HepG2 (cell line): ENCODE data around the gene ACSS1. TPM values are rescaled to one million over a fixed set of nuclear protein-coding genes. Genes with fewer than 3 reads are reported as not detected.

ENCODE experiments used
- ATF4 ChIP-seq, 2 experiments: fragments of 450-650 bp in 1 of 2; sonication (generic) in 1 of 2; formaldehyde crosslinking; IDR thresholded peaks; 2 replicates each; pipeline versions ENCODE4 v1.5.0 to v1.8.0; 2020 to 2022; ENCODE audit warnings: mild to moderate bottlenecking in 1 of 2, missing genetic modification reagents in 1 of 2
- DRAP1 ChIP-seq: IDR thresholded peaks from 2 replicates; pipeline ENCODE4 v1.6.1; 2016; ENCODE audit warnings: missing genetic modification reagents, missing compliant biosample characterization
- ELK4 ChIP-seq: sonication (generic); formaldehyde crosslinking; IDR thresholded peaks from 2 replicates; pipeline ENCODE4 v1.9.0; 2021; ENCODE audit warnings: missing genetic modification reagents, borderline replicate concordance
- KLF16 ChIP-seq, 2 experiments: sonication (generic) in 1 of 2; formaldehyde crosslinking in 1 of 2; IDR thresholded peaks; 2 replicates each; pipeline versions ENCODE4 v1.6.1 to v1.8.0; 2016 to 2023; ENCODE audit warnings: missing genetic modification reagents in 2 of 2, missing compliant biosample characterization in 1 of 2
- MXD1 ChIP-seq: sonication (generic); formaldehyde crosslinking; IDR thresholded peaks from 2 replicates; pipeline ENCODE4 v1.4.0; 2020; ENCODE audit warnings: mild to moderate bottlenecking, missing genetic modification reagents
- NONO ChIP-seq, 2 experiments: fragments of 450-650 bp in 1 of 2; sonication (generic) in 1 of 2; formaldehyde crosslinking in 1 of 2; IDR thresholded peaks in 1 of 2; conservative IDR thresholded peaks in 1 of 2; 2 replicates each; pipeline versions ENCODE4 v1.6.1 to v1.8.0; 2017 to 2022; ENCODE audit warnings: mild to moderate bottlenecking in 1 of 2, missing genetic modification reagents in 1 of 2, moderate library complexity in 1 of 2
- PHF8 ChIP-seq: sonication (generic); formaldehyde crosslinking; IDR thresholded peaks from 2 replicates; pipeline ENCODE4 v1.5.0; 2020; ENCODE audit warnings: missing genetic modification reagents
- POLR2G ChIP-seq: fragments of 200-400 bp; formaldehyde crosslinking; IDR thresholded peaks from 2 replicates; pipeline ENCODE4 v1.6.1; 2018; ENCODE audit warnings: mild to moderate bottlenecking, low read depth, low read length, moderate library complexity
- TEAD3 ChIP-seq: optimal IDR thresholded peaks from 2 replicates; pipeline ENCODE3; 2016; ENCODE audit warnings: borderline replicate concordance
- ZBTB7B ChIP-seq: sonication (generic); formaldehyde crosslinking; IDR thresholded peaks from 2 replicates; pipeline ENCODE4 v1.4.0; 2020; ENCODE audit warnings: missing genetic modification reagents
- ZBTB8A ChIP-seq: sonication (generic); formaldehyde crosslinking; IDR thresholded peaks from 2 replicates; pipeline ENCODE4 v1.4.0; 2020; ENCODE audit warnings: mild to moderate bottlenecking, low read depth, missing genetic modification reagents, borderline replicate concordance
- ZNF121 ChIP-seq: sonication (generic); formaldehyde crosslinking; IDR thresholded peaks from 2 replicates; pipeline ENCODE4 v1.5.0; 2020; ENCODE audit warnings: mild to moderate bottlenecking, missing genetic modification reagents
- ZNF142 ChIP-seq: sonication (generic); formaldehyde crosslinking; IDR thresholded peaks from 2 replicates; pipeline ENCODE4 v1.4.0; 2020; ENCODE audit warnings: missing genetic modification reagents
- ZNF513 ChIP-seq: sonication (generic); formaldehyde crosslinking; conservative IDR thresholded peaks from 2 replicates; pipeline ENCODE4 v1.5.0; 2020; ENCODE audit warnings: missing genetic modification reagents
- ZNF75D ChIP-seq: sonication (generic); formaldehyde crosslinking; IDR thresholded peaks from 2 replicates; pipeline ENCODE4 v1.8.1; 2023; ENCODE audit warnings: missing genetic modification reagents, mild to moderate bottlenecking, borderline replicate concordance
- ZNF768 ChIP-seq: sonication (generic); formaldehyde crosslinking; IDR thresholded peaks from 2 replicates; pipeline ENCODE4 v1.4.0; 2020; ENCODE audit warnings: missing genetic modification reagents
- ZNF850 ChIP-seq: sonication (generic); formaldehyde crosslinking; conservative IDR thresholded peaks from 2 replicates; pipeline ENCODE4 v1.9.0; 2021; ENCODE audit warnings: mild to moderate bottlenecking, missing genetic modification reagents
- polyA plus RNA-seq, 8 experiments: library from polyadenylated mRNA; depleted of rRNA in 3 of 8; stranded (reverse) in 7 of 8; unstranded in 1 of 8; fragments of >200 nt; fragmentation: Illumina TruSeq in 4 of 8; extraction: Trizol in 4 of 8; gene quantifications; 2 replicates each; pipeline versions ENCODE4 v1.2.1 to v1.2.3, GENCODE V29; 2011 to 2016; ENCODE audit warnings: low read depth in 4 of 8, missing spikeins in 1 of 8, mixed read lengths in 1 of 8; ENCODE audit not compliant: insufficient read depth in 1 of 8
- total RNA-seq, 5 experiments: library from RNA; depleted of rRNA; stranded (reverse); fragments of >200 nt; fragmentation: Illumina TruSeq; extraction: Trizol; gene quantifications; 2 replicates each; pipeline ENCODE4 v1.2.3, GENCODE V29; 2016; ENCODE audit warnings: low read depth in 1 of 5

ACSS1 gene
- total and polyA plus RNA-seq, 2 of the 13 experiments (the other 11 are each of a cell fraction or from before 2014, with no cell fraction given) = 15.2 to 41.6 TPM

- peak; percentile 76; the same call in 1 of the 2 replicates for TF ChIP-seq ZNF142 (CRISPR knock-in tag)
- 0 out of 4 replicates have a peak, but pooled peaks of 1 of the 2 experiments have one; percentile 13 for TF ChIP-seq KLF16 (CRISPR knock-in tag; IDR thresholded peaks at IDR 0.05)
- 0 out of 2 replicates have a peak, but pooled peaks have one; percentile 8 for TF ChIP-seq DRAP1 (CRISPR knock-in tag)
- TF ChIP-seq ZNF768 = peak; percentile 67
- no peak for TF ChIP-seq POLR2G
- peak in 1 of 2 experiments; percentile 19; a peak in 1 of 4 replicates for TF ChIP-seq ATF4 (CRISPR knock-in tag; IDR thresholded peaks at IDR 0.05)
- TF ChIP-seq ZBTB7B (CRISPR knock-in tag) = peak; percentile 51; the same call in 1 of the 2 replicates
- TF ChIP-seq NONO (IDR thresholded peaks at IDR 0.05) = no peak
- TF ChIP-seq NONO (CRISPR knock-in tag; conservative IDR thresholded peaks at IDR 0.05) = no peak
- no peak for TF ChIP-seq TEAD3 (CRISPR knock-in tag)
- TF ChIP-seq ZNF850 (CRISPR knock-in tag) = 0 out of 2 replicates have a peak, but pooled peaks have one; percentile 37
- peak; percentile 71; the same call in 1 of the 2 replicates for TF ChIP-seq ZNF75D (CRISPR knock-in tag)
- TF ChIP-seq ZNF121 (CRISPR knock-in tag) = no peak
- no peak; the same call in 1 of the 2 replicates for TF ChIP-seq ZNF513 (CRISPR knock-in tag)
- no peak for TF ChIP-seq MXD1 (CRISPR knock-in tag)
- peak; percentile 86; the same call in 1 of the 2 replicates for TF ChIP-seq ELK4
- no peak; the same call in 1 of the 2 replicates for TF ChIP-seq PHF8 (CRISPR knock-in tag)
- TF ChIP-seq ZBTB8A (CRISPR knock-in tag) = peak; percentile 65; the same call in 1 of the 2 replicates
Observed at GRCh38 chr20:25058051-25058846, at the start of gene ACSS1 (continued).
